Measurements from ENCODE around the gene ASTN2. TPM values are rescaled to one million over a fixed set of nuclear protein-coding genes. Genes with fewer than 3 reads are reported as not detected.

Gene ASTN2
- total and polyA plus RNA-seq, 9 of the 15 experiments (the other 6 are each of a cell fraction or from before 2014, with no cell fraction given): 0.56 to 3.5 (median 1.9) TPM

DNA sequence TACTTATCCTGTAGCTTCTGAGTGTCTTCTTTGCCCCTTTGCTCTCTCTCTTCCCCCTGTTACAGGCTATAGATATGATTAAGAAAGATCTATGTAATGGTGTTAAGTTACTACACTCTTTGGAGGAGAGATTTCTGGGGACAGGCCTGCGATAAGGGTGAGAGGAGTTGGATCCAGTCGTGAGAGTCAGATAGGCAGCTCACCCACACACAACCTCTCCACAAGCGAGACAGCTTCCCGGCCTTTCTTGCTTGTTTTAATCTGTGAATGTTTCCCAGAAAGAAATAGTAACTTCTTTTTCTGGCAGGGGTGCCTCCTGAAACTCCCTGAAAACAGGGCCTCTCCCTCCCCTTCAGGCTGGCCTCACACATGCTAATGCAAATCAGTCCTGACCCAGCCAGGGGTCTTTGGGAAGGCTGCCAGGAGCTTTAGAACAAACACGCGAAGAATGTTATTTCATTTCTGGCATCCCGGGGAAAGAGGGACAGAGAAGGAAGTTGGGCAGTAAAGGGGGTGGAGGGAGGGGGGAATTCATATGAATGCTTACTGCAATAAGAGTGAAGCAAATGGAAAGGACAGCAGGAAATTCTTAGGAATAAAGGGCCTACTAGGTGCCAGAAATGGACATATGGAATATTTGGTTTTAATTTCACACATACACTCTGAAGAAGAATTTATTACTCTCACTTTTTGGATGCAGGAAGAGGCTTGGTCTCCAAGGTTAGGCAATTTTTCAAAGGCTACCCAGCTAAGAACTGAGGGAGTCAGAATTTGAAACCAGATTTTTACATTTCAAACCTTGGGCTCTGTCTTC is 943.6 kb downstream of the ASTN2 start (continued):
- TF ChIP-seq GABPA (tag; conservative IDR thresholded peaks at IDR 0.05; ENCODE audit: low read depth) (no peak), OTX1 (CRISPR knock-in tag; IDR thresholded peaks at IDR 0.05) (no peak), ZNF609 (CRISPR knock-in tag; IDR thresholded peaks at IDR 0.05; ENCODE audit: borderline replicate concordance) (no peak), DLX4 (CRISPR knock-in tag; IDR thresholded peaks at IDR 0.05) (no peak), RBM15 (IDR thresholded peaks at IDR 0.05; ENCODE audit: insufficient read depth, low read length) (no peak), RB1 (IDR thresholded peaks at IDR 0.05; ENCODE audit: low read depth) (no peak), KHSRP (IDR thresholded peaks at IDR 0.05) (no peak), SMARCA4 (IDR thresholded peaks at IDR 0.05) (peak; percentile 85), SREBF2 (CRISPR knock-in tag; IDR thresholded peaks at IDR 0.05) (no peak), NKRF (IDR thresholded peaks at IDR 0.05; ENCODE audit: borderline replicate concordance) (no peak), EP400 (IDR thresholded peaks at IDR 0.05) (peak; percentile 24; the same call in 1 of the 2 replicates), ETV1 (tag; conservative IDR thresholded peaks at IDR 0.05; ENCODE audit: low read depth) (no peak), GATAD2B (IDR thresholded peaks at IDR 0.05; ENCODE audit: borderline replicate concordance) (peak; percentile 65; the same call in 1 of the 2 replicates), ZNF695 (CRISPR knock-in tag; IDR thresholded peaks at IDR 0.05) (peak; percentile 14; the same call in 1 of the 2 replicates), ZNF146 (CRISPR knock-in tag; IDR thresholded peaks at IDR 0.05; ENCODE audit: unreplicated experiment) (no peak), DACH1 (IDR thresholded peaks at IDR 0.05; ENCODE audit: partially characterized antibody) (no peak), CEBPB (tag; IDR thresholded peaks at IDR 0.05) (no peak; the same call in 1 of the 2 replicates), PHB2 (IDR thresholded peaks at IDR 0.05; ENCODE audit: low read depth) (no peak), ATF4 (CRISPR knock-in tag; IDR thresholded peaks at IDR 0.05) (no peak), SMARCE1 (IDR thresholded peaks at IDR 0.05) (peak; percentile 76)

Measured in K562 (cell line).